Bone marrow (tissue), 2 donors: ENCODE results near the gene UTF1.

Source experiments
- DNase-seq, 2 donors: peaks; one replicate each; lab custom pipeline; 2025; lab: John Stamatoyannopoulos, UW

The UTF1 gene

GRCh38 chr10:133230044-133230361 is at the start of gene UTF1:
Gene UTF1, plus strand, starts transcription at chr10:133230217. Its CDS starts 72 bp downstream, at chr10:133230289.
- DNase-seq: no peak

GRCh38 chr10:133180965-133181639 is 48.9 kb upstream of the UTF1 start:
- no peak for DNase-seq

- no peak for DNase-seq
Measured at GRCh38 chr10:133182190-133182589, 47.8 kb upstream of the UTF1 start.

- DNase-seq: no peak
Measured at GRCh38 chr10:133182791-133183645, 47.0 kb upstream of the UTF1 start.

- no peak for DNase-seq
Measured at GRCh38 chr10:133183646-133184378, 46.2 kb upstream of the UTF1 start.

- no peak for DNase-seq
Measured at GRCh38 chr10:133184591-133185244, 45.3 kb upstream of the UTF1 start.

- no peak for DNase-seq
Measured at GRCh38 chr10:133185421-133185820, 44.6 kb upstream of the UTF1 start.

- no peak for DNase-seq
Measured at GRCh38 chr10:133185916-133186315, 44.1 kb upstream of the UTF1 start.

- DNase-seq: no peak
Measured at GRCh38 chr10:133186416-133187090, 43.5 kb upstream of the UTF1 start.

- DNase-seq: no peak
Measured at GRCh38 chr10:133187091-133187905, 42.7 kb upstream of the UTF1 start.

GRCh38 chr10:133187906-133188681 is 41.9 kb upstream of the UTF1 start:
- no peak for DNase-seq

- no peak for DNase-seq
Measured at GRCh38 chr10:133189256-133189655, 40.8 kb upstream of the UTF1 start.

- DNase-seq: no peak
Measured at GRCh38 chr10:133189726-133190125, 40.3 kb upstream of the UTF1 start.

- DNase-seq: no peak
Measured at GRCh38 chr10:133190225-133190624, 39.8 kb upstream of the UTF1 start.

- no peak for DNase-seq
Measured at GRCh38 chr10:133191651-133192050, 38.4 kb upstream of the UTF1 start.

- no peak for DNase-seq
Measured at GRCh38 chr10:133194151-133194550, 35.9 kb upstream of the UTF1 start.

- DNase-seq: no peak
Measured at GRCh38 chr10:133195096-133195495, 34.9 kb upstream of the UTF1 start.

GRCh38 chr10:133195611-133196010 is 34.4 kb upstream of the UTF1 start:
- DNase-seq: no peak

GRCh38 chr10:133196221-133196915 is 33.6 kb upstream of the UTF1 start:
- DNase-seq: no peak
